Loucy (cell line): Measurements from ENCODE around the gene SLC4A8.

ENCODE experiments used
- EZH2phosphoT487 ChIP-seq: fragments of 200-600 bp; IDR thresholded peaks from 2 replicates; pipeline ENCODE4 v1.6.1; 2018; ENCODE audit warnings: antibody characterized with exemption, mild to moderate bottlenecking, moderate library complexity, borderline replicate concordance
- TF ChIP-seq, protein P1 (sequence below): fragments of 200-600 bp; sonication (generic); conservative IDR thresholded peaks from 2 replicates; pipeline ENCODE4 v1.5.1; 2014; ENCODE audit warnings: mild to moderate bottlenecking, antibody characterized with exemption, low read length

DNA sequence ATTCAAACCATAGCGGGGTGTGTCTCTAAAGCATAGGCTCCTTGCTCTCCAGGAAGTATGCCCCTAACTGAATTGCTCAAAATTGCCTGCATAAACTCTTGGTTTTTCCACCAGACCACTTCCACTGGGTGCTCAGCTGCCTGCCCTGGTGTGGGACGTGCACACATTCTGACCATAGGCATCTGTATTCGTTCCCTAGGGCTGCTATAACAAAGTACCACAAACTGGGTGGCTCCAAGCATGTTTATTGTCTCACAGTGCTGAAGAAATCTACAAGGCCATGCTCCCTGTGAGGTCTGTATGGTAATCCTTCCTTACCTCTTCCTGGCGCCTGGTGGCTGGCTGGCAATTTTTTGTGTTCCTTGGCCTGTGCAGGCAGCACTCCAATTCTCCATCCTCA, 17.0 kb upstream of the SLC4A8 start:
- TF ChIP-seq, protein P1, sequence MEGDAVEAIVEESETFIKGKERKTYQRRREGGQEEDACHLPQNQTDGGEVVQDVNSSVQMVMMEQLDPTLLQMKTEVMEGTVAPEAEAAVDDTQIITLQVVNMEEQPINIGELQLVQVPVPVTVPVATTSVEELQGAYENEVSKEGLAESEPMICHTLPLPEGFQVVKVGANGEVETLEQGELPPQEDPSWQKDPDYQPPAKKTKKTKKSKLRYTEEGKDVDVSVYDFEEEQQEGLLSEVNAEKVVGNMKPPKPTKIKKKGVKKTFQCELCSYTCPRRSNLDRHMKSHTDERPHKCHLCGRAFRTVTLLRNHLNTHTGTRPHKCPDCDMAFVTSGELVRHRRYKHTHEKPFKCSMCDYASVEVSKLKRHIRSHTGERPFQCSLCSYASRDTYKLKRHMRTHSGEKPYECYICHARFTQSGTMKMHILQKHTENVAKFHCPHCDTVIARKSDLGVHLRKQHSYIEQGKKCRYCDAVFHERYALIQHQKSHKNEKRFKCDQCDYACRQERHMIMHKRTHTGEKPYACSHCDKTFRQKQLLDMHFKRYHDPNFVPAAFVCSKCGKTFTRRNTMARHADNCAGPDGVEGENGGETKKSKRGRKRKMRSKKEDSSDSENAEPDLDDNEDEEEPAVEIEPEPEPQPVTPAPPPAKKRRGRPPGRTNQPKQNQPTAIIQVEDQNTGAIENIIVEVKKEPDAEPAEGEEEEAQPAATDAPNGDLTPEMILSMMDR, result no peak
- TF ChIP-seq EZH2phosphoT487, result no peak
